K562 (cell line): Measurements from ENCODE around the gene ADAMTSL3. TPM values are rescaled to one million over a fixed set of nuclear protein-coding genes. Genes with fewer than 3 reads are reported as not detected.

Source experiments
- ATAC-seq: fragments of 200-7000 bp; cut with Tn5 transposase; 3 replicates; pipeline ENCODE4 v1.9.1; 2020; ENCODE audit warnings: moderate library complexity
- BruUV-seq: library from RNA; stranded (reverse); fragments of 400-500 nt; replicated peaks from 2 replicates; lab custom pipeline; 2021; lab: Mats Ljungman, UMichigan
- CTCF ChIA-PET: fragments of 300-600 bp; formaldehyde crosslinking; extraction: SDS; loops from one replicate; lab custom pipeline; 2021; ENCODE audit warnings: low intra/inter-chr PET ratio; lab: Yijun Ruan, JAX
- POLR2A ChIA-PET: fragments of 300-600, 350-650 bp; sonication (Branson Sonifier 250); formaldehyde crosslinking; extraction: SDS; loops from one replicate; lab custom pipeline; 2021; ENCODE audit warnings: antibody characterized with exemption, inconsistent platforms; lab: Yijun Ruan, JAX
- DNase-seq, 4 experiments: peaks; one replicate each; pipeline versions ENCODE4 v3.0.0 to v3.0.0-alpha.2; 2011 to 2018; ENCODE audit warnings: low spot score in 3 of 4, mixed read lengths in 3 of 4; ENCODE audit errors: extremely low read depth in 1 of 4
- FAIRE-seq: peaks from 2 replicates; lab custom pipeline; 2011; peaks lifted over from hg19 to GRCh38; lab: Jason Lieb, UNC
- H2AFZ ChIP-seq: 2 replicates; pipeline ENCODE4 v1.6.0; 2011; ENCODE audit warnings: low read depth, low read length, control low read depth, inconsistent platforms
- H3K27ac ChIP-seq: fragments of 200-600 bp; 3 replicates; pipeline ENCODE4 v1.8.0; 2011; ENCODE audit warnings: low read depth, mild to moderate bottlenecking, control low read depth, inconsistent platforms, low read length, moderate library complexity, mixed read lengths; ENCODE audit errors: extremely low read depth
- H3K27me3 ChIP-seq, 2 experiments: fragments of 300-600 bp in 1 of 2; 2 replicates in 1 of 2; 3 replicates in 1 of 2; pipeline versions ENCODE4 v1.6.0 to v1.8.0; 2011; ENCODE audit warnings: inconsistent platforms in 2 of 2, low read length in 2 of 2, mild to moderate bottlenecking in 1 of 2, mixed read lengths in 1 of 2, moderate library complexity in 1 of 2; ENCODE audit not compliant: control insufficient read depth in 2 of 2, insufficient read depth in 2 of 2
- H3K36me3 ChIP-seq: fragments of 300-600 bp; 3 replicates; pipeline ENCODE4 v1.8.0; 2011; ENCODE audit warnings: mild to moderate bottlenecking, low read length, inconsistent platforms; ENCODE audit not compliant: control insufficient read depth, insufficient read depth
- H3K4me1 ChIP-seq, 2 experiments: fragments of 200-600 bp in 1 of 2; replicated peaks in 1 of 2; 2 replicates in 1 of 2; 3 replicates in 1 of 2; pipeline versions ENCODE4 v1.5.1 to v1.8.0; 2011; ENCODE audit warnings: inconsistent platforms in 2 of 2, low read length in 2 of 2, mild to moderate bottlenecking in 1 of 2, mixed read lengths in 1 of 2, moderate library complexity in 1 of 2; ENCODE audit not compliant: control insufficient read depth in 2 of 2, insufficient read depth in 2 of 2
- H3K4me2 ChIP-seq: 2 replicates; pipeline ENCODE4 v1.6.1; 2011; ENCODE audit warnings: low read length, control low read depth, inconsistent platforms, mixed read lengths; ENCODE audit not compliant: insufficient read depth
- H3K4me3 ChIP-seq: fragments of 200-600 bp; sonication (generic), shearing (Covaris generic); 2 replicates; pipeline ENCODE4 v1.5.1; 2016; ENCODE audit warnings: control low read depth, inconsistent platforms
- H3K79me2 ChIP-seq: fragments of 200-600 bp; 3 replicates; pipeline ENCODE4 v1.8.0; 2011; ENCODE audit warnings: low read length, inconsistent platforms; ENCODE audit not compliant: control insufficient read depth, insufficient read depth
- H3K9ac ChIP-seq, 2 experiments: 2 replicates each; pipeline versions ENCODE4 v1.6.0 to v1.6.1; 2011; ENCODE audit warnings: low read depth in 2 of 2, low read length in 2 of 2, control low read depth in 1 of 2, inconsistent platforms in 1 of 2, mild to moderate bottlenecking in 1 of 2, mixed read lengths in 1 of 2; ENCODE audit not compliant: insufficient read depth in 1 of 2
- H3K9me1 ChIP-seq: one replicate; pipeline ENCODE4 v1.6.0; 2011; ENCODE audit warnings: inconsistent platforms, mild to moderate bottlenecking, low read length, moderate library complexity; ENCODE audit not compliant: control insufficient read depth, insufficient read depth
- H3K9me3 ChIP-seq: replicated peaks from 2 replicates; pipeline ENCODE4 v1.5.1; 2011; ENCODE audit warnings: low read depth, low read length, inconsistent platforms; ENCODE audit not compliant: control insufficient read depth, insufficient read depth
- H4K20me1 ChIP-seq: replicated peaks from 2 replicates; pipeline ENCODE4 v1.6.1; 2011; ENCODE audit warnings: low read length, inconsistent platforms, mixed read lengths; ENCODE audit not compliant: control insufficient read depth, insufficient read depth
- ARHGAP35 ChIP-seq: fragments of 450-650 bp; IDR thresholded peaks from 2 replicates; pipeline ENCODE4 v1.6.1; 2018; ENCODE audit not compliant: partially characterized antibody
- CTCF ChIP-seq, 3 experiments: IDR thresholded peaks in 2 of 3; conservative IDR thresholded peaks in 1 of 3; 2 replicates each; pipeline ENCODE4 v1.5.1; 2011 to 2012; ENCODE audit warnings: low read length in 3 of 3, mild to moderate bottlenecking in 3 of 3, control low read depth in 2 of 3, improper control_type of control experiment in 1 of 3, inconsistent platforms in 1 of 3, low read depth in 1 of 3, mixed read lengths in 1 of 3, moderate library complexity in 1 of 3; ENCODE audit not compliant: insufficient read depth in 2 of 3
- NFXL1 ChIP-seq: fragments of 450-650 bp; formaldehyde crosslinking; IDR thresholded peaks from 2 replicates; pipeline ENCODE4 v1.4.0; 2021; ENCODE audit warnings: mild to moderate bottlenecking
- RAD21 ChIP-seq, 2 experiments: fragments of 250-450 bp in 1 of 2; fragments of 450-650 bp in 1 of 2; sonication (Bioruptor Pico) in 1 of 2; formaldehyde crosslinking in 1 of 2; IDR thresholded peaks in 1 of 2; conservative IDR thresholded peaks in 1 of 2; 2 replicates each; pipeline versions ENCODE4 v1.4.0 to v1.8.0; 2020 to 2022; ENCODE audit warnings: mild to moderate bottlenecking in 2 of 2, moderate library complexity in 1 of 2
- SNRNP70 ChIP-seq: fragments of 200-400 bp; formaldehyde crosslinking; optimal IDR thresholded peaks from 2 replicates; pipeline ENCODE3; 2017; ENCODE audit warnings: low read depth, low read length
- ZNF24 ChIP-seq: fragments of 450-650 bp; IDR thresholded peaks from 2 replicates; pipeline ENCODE4 v1.6.1; 2016
- WGBS: fragments of 100-300 bp; shearing (Covaris generic); methylation state at CpG from one replicate; pipeline ENCODE4 v1.1.6; 2016; ENCODE audit warnings: low coverage, mixed read lengths; ENCODE audit not compliant: insufficient coverage; ENCODE audit errors: missing lambda C conversion rate; 5-methylcytosine and 5-hydroxymethylcytosine counted together
- in situ Hi-C: fragments of 300-500 bp; cut with MboI; formaldehyde crosslinking; loops from 4 replicates; pipeline ENCODE4 v1.15.0; 2018; ENCODE audit warnings: inconsistent platforms, mixed read lengths
- intact Hi-C: fragments of 100-400 bp; cut with micrococcal nuclease; formaldehyde crosslinking; loops from 2 replicates; pipeline ENCODE4 v1.14.2; 2022
- polyA plus RNA-seq, 8 experiments: library from polyadenylated mRNA; depleted of rRNA in 4 of 8; stranded (reverse) in 5 of 8; unstranded in 3 of 8; fragments of >200 nt; fragmentation: Nextera tagmentation in 2 of 8; fragmentation: Illumina TruSeq in 1 of 8; extraction: Ambion mirVana in 2 of 8; extraction: Trizol in 1 of 8; gene quantifications; 2 replicates each; pipeline versions ENCODE4 v1.2.1 to v1.2.3, GENCODE V29; 2011 to 2014; ENCODE audit warnings: inconsistent platforms in 1 of 8, missing spikeins in 1 of 8
- total RNA-seq, 7 experiments: library from RNA; depleted of rRNA in 6 of 7; stranded (reverse); fragments of >200 nt in 6 of 7; fragmentation: Illumina TruSeq in 2 of 7; extraction: Trizol in 2 of 7; gene quantifications; 2 replicates each; pipeline versions ENCODE4 v1.2.1 to v1.2.3, GENCODE V29; 2011 to 2021; ENCODE audit warnings: low replicate concordance in 1 of 7

The ADAMTSL3 gene
- total and polyA plus RNA-seq, 9 of the 15 experiments (the other 6 are each of a cell fraction or from before 2014, with no cell fraction given) = 0.01 to 0.18 (median 0.07) TPM; not detected in 3

DNA sequence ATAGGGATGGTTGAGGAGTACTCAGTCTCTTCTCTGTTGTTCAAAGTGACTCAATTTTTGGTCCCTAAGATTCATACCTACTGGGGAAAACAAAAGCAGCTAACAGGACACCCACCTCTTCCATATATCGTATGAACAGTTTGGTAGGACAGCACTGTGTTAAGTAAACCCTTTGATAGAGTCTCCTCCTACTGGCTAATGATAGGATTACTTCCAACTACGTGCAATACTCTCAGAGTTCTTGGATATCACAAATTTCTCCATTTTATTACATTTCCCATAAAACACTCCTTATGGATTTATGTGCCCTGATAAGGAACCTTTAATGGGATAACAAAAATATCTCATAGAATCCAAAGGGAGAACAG, 381.5 kb downstream of the ADAMTSL3 start:
- Histone ChIP-seq H3K36me3 (no peaks in the 10 kb centered on the region), H3K9ac (no peak overlapping the region), H3K27ac (no peak overlapping the region), H2AFZ (no peak overlapping the region), H3K9me3 (no peaks in the 10 kb centered on the region), H3K4me3 (no peak overlapping the region), H4K20me1 (no peaks in the 10 kb centered on the region), H3K4me1 (no peaks in the 10 kb centered on the region), H3K79me2 (no peaks in the 10 kb centered on the region), H3K4me2 (no peak overlapping the region), H3K27me3 (0 out of 5 replicates have a peak, but pooled peaks cover 0 to 2% of the 10 kb centered on the region in 2 experiments)
- FAIRE-seq = no peak
- intact Hi-C loops = no loop called here
- ATAC-seq = peak; percentile 87
- POLR2A ChIA-PET = no interaction called here
- WGBS = 0% methylated on average over 2 of the region's 2 CpGs
- no TSS peak for BruUV-seq
- TF ChIP-seq ZNF24 (no peak), ARHGAP35 (no peak), SNRNP70 (no peak), RAD21 (CRISPR knock-in tag; conservative IDR thresholded peaks at IDR 0.05 in 1 of 2, IDR thresholded peaks at IDR 0.05 in 1 of 2) (peak in 1 of 2 experiments; percentile 36; a peak in 2 of 4 replicates), CTCF (IDR thresholded peaks at IDR 0.05 in 2 of 3, conservative IDR thresholded peaks at IDR 0.05 in 1 of 3; ENCODE audit: insufficient read depth in 2 of 3, low read depth in 1 of 3, low read length in 3 of 3) (peak; percentile 31 to 51 (median 33); a peak in 4 of 6 replicates), NFXL1 (CRISPR knock-in tag) (no peak)
- TF ChIP-seq, all 486 proteins: peak for 2
- CTCF ChIA-PET = no interaction called here
- in situ Hi-C loops = no loop called here
- H3K9me1 ChIP-seq = no peaks in the 10 kb centered on the region
- peak in 2 of 4 experiments; percentile 20 to 22 for DNase-seq
